ENCODE data around the gene PARN.

Gene PARN

DNA sequence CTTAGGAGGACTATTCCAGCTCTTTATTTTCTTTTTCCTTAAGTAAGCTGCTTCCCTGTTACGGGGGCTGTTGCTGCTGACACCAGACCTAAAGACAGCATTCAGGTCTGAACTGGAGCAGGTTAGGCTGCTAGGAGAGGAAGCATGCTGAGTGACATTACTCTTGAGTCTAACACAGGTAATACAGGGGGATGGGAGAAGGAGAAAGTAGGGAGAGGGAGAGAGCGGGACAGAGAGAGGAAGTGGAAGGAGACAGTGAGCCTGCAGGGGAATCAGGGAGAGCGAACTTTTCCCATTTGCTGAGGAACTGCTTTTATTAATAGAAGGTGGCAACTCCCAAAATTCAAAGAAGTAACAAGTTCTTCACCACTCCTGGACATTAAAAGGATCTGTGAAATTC lies 130.9 kb downstream of the PARN start:
- DNase-seq (ENCODE audit: low spot score), result no peak

- no peak for DNase-seq (ENCODE audit: low spot score)
These were observed 132.6 kb downstream of the PARN start for GRCh38 chr16:14497245-14498082.

DNA sequence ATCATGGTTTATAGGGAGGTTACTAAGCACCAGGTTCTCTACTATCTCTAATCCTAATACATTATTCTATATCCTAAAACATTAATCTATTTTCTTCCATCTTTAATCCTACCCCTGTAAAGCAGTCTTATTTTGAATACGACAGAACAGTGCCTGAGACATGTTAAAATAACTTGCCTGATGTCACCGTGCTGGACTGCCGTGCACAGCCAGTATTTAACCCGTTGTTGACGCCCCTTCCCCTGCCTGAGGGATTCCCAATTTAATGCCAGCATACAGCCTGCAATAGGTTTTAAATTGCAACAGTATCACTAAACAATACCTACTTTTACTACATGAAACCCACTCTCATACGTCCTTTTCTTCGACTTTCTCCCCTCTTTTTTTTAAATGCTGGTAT lies 133.3 kb downstream of the PARN start:
- DNase-seq (ENCODE audit: low spot score), result no peak

- no peak for DNase-seq (ENCODE audit: low spot score)
These were observed 133.9 kb downstream of the PARN start for GRCh38 chr16:14496047-14496770.

DNA sequence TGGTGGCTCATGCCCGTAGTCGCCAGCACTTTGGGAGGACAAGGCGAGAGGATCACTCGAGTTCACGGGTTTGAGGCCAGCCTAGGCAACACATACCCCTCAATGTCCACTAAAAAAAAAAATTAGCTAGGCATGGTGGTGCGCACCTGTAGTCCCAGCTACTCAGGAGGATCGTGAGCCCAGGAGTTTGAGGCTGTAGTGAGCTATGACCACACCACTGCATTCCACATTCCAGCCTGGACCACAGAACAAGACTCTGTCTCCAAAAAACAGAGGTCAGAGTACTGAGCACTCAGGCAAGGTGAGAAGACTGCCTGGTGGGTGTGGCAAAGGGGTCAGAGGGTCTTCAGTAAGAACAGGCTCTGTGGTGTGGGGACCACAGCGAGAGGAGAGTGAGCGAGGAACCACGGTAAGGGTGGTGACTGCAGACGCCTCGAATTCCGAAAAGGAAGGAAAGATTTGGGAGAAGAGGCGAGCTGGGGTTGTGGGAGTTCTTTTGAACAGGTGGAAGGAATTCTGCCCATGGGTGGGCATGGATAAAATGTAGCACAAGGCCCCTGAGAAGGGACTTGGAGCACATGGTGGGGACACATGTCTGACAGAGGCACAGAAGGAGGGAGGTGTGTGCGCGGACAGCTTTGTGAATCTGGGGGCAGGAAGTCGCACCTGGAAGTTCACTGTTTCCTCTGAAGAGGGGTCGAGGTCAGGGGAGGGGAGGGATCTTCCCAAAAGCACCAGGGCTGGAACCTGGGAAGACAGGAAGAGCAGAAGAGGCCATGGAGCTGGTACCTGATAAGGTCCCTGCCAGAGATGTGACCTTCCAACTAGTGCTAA lies 134.6 kb downstream of the PARN start:
- DNase-seq (ENCODE audit: low spot score), result no peak

DNA sequence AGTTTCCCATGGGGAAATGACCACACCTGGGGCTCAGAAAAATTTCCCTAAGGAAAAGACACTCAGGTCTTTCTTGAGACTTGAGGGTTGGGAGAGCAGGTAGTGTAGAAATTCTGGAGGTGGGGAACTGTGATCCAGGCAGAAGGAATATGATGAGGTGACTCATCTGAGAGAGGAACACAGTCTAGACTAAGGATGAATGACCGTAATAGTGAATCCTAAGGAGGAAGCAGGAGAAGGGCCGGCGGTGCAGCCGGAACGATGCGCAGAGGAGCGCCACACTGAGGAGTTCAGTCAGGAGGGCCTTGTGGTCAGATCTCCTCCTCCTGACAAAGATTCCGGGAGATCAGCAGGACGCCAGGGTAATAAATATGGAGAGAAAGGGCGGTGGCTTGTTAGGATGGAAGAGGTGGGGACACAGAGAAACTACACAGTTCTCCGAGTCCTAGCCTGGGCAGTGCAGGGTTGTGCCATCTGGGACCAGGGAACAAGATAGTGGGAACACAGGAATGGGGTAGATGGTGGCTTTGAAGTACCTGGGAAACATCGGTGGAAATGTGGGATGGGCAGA lies 135.6 kb downstream of the PARN start:
- no peak for DNase-seq (ENCODE audit: low spot score)

- DNase-seq (ENCODE audit: low spot score), result no peak
These were observed 136.3 kb downstream of the PARN start for GRCh38 chr16:14493791-14494190.

- DNase-seq (ENCODE audit: low spot score), result no peak
These were observed 137.4 kb downstream of the PARN start for GRCh38 chr16:14492614-14493013.

GRCh38 chr16:14491861-14492529 lies 138.1 kb downstream of the PARN start:
- no peak for DNase-seq (ENCODE audit: low spot score)

GRCh38 chr16:14490235-14490634 lies 139.8 kb downstream of the PARN start:
- DNase-seq (ENCODE audit: low spot score), result no peak

DNA sequence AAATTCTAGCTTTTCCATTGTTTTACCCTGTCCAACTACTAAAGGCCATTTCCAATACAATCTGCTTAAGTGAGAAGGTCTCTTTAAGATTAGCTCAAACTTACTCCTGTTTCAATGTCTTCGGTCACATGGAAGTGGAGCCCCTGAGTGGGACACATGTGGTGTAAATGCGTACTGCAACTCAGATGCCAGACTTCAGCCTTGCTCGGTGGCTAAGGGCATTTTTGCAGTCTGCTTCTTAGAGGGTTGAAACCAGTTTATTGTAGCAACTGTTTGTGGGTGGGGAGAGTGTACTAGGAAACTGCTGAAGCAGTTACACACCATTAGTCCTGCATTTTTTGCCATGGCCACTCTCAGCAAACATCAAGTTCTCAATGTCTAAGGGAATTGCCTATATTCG lies 140.6 kb downstream of the PARN start:
- no peak for DNase-seq (ENCODE audit: low spot score)

- DNase-seq (ENCODE audit: low spot score), result no peak
These were observed 142.5 kb downstream of the PARN start for GRCh38 chr16:14487579-14487978.

DNA sequence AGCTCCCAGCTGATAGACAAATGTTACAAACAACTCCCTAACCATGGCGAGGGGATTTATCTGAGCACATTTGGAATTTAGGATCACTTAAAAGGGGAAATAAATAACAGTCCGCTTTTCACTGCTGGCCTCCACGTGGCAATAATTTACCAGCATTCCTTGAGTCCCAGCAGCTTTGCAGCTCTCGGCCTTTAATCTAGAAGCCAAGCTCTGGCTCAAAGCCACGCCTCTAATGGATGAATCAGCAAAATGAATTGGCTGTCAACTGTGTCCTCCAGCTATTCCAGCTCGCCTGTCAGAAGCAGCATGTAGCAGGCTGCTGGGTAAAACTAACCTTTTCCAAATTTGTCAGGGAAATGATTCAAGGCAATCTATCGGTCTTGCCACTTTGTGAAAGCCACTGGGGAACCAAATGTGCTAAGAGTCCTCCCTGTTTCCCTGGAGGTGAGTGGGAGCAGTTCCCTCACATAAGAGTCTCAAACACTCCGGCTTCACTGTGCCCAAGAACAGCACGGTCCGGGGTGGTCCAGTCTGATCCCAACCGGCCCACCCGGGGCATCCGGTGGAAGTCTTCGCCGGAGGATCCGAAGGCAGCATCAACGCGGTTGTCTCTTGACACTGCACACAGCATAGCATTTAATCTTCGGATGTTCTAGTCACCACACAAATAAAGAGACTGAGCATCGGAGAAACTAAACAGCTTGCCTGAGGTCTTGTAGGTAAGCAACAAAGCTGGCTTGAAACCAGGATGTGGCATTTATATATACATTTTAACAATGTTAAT lies 143.3 kb downstream of the PARN start:
- peak; percentile 95 for DNase-seq (ENCODE audit: low spot score)

DNA sequence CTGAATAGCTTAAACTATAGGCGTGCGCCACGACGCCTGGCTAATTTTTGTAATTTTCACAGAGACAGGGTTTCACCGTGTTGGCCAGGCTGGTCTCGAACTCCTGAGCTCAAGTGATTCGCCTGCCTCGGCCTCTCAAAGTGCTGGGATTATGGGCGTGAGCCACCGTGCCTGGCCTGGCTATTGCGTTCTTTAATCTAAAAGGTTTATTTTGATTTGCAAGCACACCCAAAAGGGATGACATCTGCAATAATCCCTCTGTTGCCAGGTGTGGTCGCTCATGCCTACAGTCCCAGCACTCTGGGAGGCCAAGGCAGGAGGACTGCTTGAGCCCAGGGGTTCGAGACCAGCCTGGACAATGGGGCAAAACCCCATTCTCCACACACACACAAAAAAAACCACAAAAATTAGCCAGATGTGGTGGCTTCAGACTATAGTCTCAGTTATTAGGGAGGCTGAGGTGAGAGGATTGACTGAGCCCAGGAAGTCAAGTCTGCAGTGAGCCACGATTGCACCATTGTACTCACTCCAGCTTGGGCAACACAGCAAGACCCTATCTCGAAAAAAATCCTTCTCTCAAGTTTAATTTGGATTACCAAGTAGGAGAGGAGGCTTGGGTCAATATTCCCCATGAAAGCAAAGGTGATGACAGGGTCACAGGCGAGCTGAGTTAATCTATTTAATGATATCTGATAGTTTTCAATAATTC lies 144.1 kb downstream of the PARN start:
- DNase-seq (ENCODE audit: low spot score), result no peak

DNA sequence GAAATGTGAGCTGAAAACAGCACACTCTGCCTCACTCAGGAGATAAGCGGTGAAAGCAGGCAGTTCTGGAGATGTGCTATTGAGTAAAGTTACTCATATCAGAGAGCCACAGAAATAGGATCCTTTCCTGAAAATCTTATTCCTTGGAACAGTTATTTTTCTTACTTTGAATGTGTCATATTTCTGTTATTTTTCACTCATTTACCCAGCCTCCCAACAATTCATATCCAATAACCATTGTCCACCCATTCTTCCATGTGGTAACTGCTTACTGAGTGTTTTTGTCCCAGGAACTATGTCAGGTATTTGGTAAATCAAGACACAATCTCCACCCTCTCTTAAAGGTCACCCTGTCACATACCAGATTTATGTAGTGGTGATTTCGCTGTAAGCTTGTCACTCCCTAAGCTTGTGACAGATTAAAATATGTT lies 144.9 kb downstream of the PARN start:
- DNase-seq (ENCODE audit: low spot score), result no peak

DNA sequence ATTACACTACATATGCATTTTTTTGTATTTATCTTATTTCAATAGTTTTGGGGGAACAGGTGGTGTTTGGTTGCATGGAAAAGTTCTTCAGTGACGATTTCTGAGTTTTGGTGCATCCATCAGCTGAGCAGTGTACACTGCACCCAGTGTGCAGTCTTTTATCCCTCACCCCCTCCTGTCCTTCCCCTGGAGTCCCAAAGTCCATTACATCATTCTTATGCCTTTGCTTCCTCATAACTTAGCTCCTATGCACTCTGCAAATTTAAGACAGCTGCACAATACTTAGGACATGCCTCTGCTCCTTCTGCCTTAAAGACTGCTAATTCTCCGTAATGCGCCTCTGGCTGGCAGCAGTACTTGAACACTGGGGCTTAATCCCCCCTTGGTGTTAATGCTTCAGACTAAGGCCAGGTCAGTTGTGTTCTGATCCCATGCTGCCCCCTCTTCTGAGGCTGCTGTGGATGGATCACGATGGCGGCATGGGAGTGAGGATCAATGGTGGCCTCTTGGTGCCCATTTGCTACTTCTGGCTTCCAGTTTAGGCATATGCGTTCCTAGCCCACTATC lies 146.2 kb downstream of the PARN start:
- no peak for DNase-seq (ENCODE audit: low spot score)

DNA sequence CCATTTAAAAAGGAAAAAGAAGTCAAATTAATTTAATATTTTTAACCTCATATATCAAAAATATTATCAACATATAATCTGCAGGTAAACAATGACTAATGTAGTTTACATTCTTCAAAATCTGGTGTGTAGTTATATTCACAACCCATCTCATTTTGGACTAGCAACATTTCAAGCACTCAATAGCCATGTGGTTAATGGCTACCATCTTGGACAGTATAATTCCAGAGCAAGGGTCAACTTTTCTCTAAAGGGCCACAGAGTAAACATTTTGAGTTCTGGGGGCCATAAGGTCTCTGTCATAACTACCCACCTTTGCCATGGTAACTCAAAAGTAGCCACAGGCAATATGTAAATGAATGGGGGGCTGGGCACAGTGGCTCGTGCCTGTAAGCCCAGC lies 153.9 kb downstream of the PARN start:
- no peak for DNase-seq (ENCODE audit: low spot score)

- DNase-seq (ENCODE audit: low spot score), result no peak
These were observed 154.5 kb downstream of the PARN start for GRCh38 chr16:14475370-14476139.

DNA sequence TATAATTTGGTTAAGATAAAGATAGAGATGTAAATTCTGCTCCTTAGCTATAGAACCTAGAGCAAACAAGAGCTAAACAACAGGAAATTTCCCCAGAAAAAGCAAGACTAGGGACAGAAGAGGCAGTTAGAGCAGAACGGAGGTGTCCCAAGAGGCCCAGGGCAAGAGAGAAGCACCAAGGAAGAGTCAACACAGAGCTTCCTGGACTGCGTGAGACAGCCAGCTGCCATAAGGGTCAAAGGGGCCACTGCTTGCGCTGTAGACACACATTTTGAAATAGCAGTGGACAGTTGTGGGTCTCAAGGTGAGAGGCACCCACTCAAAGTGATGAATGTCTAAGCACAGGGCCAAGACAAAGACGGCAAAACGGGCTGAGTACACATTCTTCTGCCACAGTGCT lies 156.6 kb downstream of the PARN start:
- DNase-seq (ENCODE audit: low spot score), result no peak
